B cell (primary cell): ENCODE measurements around the gene GNAL. TPM values are rescaled to one million over a fixed set of nuclear protein-coding genes. Genes with fewer than 3 reads are reported as not detected.

ENCODE experiments used
- ATAC-seq: fragments of 200-7000 bp; cut with Tn5 transposase; one replicate; pipeline ENCODE4 v1.10.0; 2021; ENCODE audit warnings: low read depth, mild to moderate bottlenecking, moderate number of reproducible peaks, moderate library complexity
- CTCF ChIA-PET: fragments of 350-600 bp; sonication (Branson Sonifier 250); formaldehyde crosslinking; loops from one replicate; lab custom pipeline; 2021; ENCODE audit warnings: antibody characterized with exemption, inconsistent platforms; lab: Charles Lee
- POLR2A ChIA-PET: fragments of 350-600 bp; sonication (Branson Sonifier 250); formaldehyde crosslinking; loops from one replicate; lab custom pipeline; 2021; ENCODE audit warnings: antibody characterized with exemption; lab: Charles Lee
- DNase-seq: peaks from one replicate; pipeline ENCODE4 v3.0.0; 2013
- H2AFZ ChIP-seq: 2 replicates; pipeline ENCODE4 v1.6.1; 2012; ENCODE audit warnings: mild to moderate bottlenecking, low read depth, low read length; ENCODE audit not compliant: insufficient read depth, poor library complexity, severe bottlenecking
- H3K27ac ChIP-seq, 2 donors: 1 replicate in 1 of 2; 2 replicates in 1 of 2; pipeline ENCODE4 v1.5.1; 2012 to 2013; ENCODE audit warnings: low read length in 2 of 2, mild to moderate bottlenecking in 2 of 2, moderate library complexity in 1 of 2
- H3K27me3 ChIP-seq, 4 experiments: fragments of 200-600 bp in 1 of 4; sonication (generic) in 1 of 4; replicated peaks in 1 of 4; 1 replicate in 2 of 4; 2 replicates in 2 of 4; pipeline versions ENCODE4 v1.6.1 to v1.7.0; 2013 to 2016; ENCODE audit warnings: low read length in 3 of 4, mild to moderate bottlenecking in 2 of 4, mixed read lengths in 1 of 4, moderate library complexity in 1 of 4; ENCODE audit not compliant: insufficient read depth in 4 of 4, control insufficient read depth in 3 of 4; ENCODE audit errors: control extremely low read depth in 1 of 4
- H3K36me3 ChIP-seq, 2 experiments: replicated peaks in 1 of 2; 1 replicate in 1 of 2; 2 replicates in 1 of 2; pipeline versions ENCODE4 v1.6.1 to v1.7.1; 2013; ENCODE audit warnings: low read length in 1 of 2; ENCODE audit not compliant: insufficient read depth in 2 of 2, control insufficient read depth in 1 of 2; ENCODE audit errors: control extremely low read depth in 1 of 2, extremely low read depth in 1 of 2
- H3K4me1 ChIP-seq, 2 donors: fragments of 200-600 bp in 1 of 2; sonication (generic) in 1 of 2; 1 replicate in 1 of 2; 2 replicates in 1 of 2; pipeline versions ENCODE4 v1.5.1 to v1.6.1; 2013 to 2017; ENCODE audit warnings: low read length in 2 of 2; ENCODE audit not compliant: control insufficient read depth in 2 of 2, insufficient read depth in 2 of 2
- H3K4me2 ChIP-seq: replicated peaks from 2 replicates; pipeline ENCODE3; 2012; ENCODE audit warnings: mild to moderate bottlenecking, low read depth, low read length; ENCODE audit not compliant: poor library complexity, severe bottlenecking
- H3K4me3 ChIP-seq, 5 experiments: fragments of 200-600 bp in 1 of 5; sonication (generic) in 1 of 5; 1 replicate in 3 of 5; 2 replicates in 2 of 5; pipeline versions ENCODE4 v1.5.1 to v1.7.0; 2011 to 2016; ENCODE audit warnings: low read length in 4 of 5, mild to moderate bottlenecking in 4 of 5, low read depth in 2 of 5, control low read depth in 1 of 5, moderate library complexity in 1 of 5; ENCODE audit not compliant: insufficient read depth in 1 of 5; ENCODE audit errors: control extremely low read depth in 1 of 5, extremely low read depth in 1 of 5
- H3K79me2 ChIP-seq: fragments of 200-600 bp; sonication (generic); one replicate; pipeline ENCODE4 v1.6.0; 2016; ENCODE audit warnings: low read length; ENCODE audit not compliant: control insufficient read depth, insufficient read depth
- H3K9ac ChIP-seq: fragments of 200-600 bp; sonication (generic); 2 replicates; pipeline ENCODE4 v1.6.1; 2017; ENCODE audit warnings: mild to moderate bottlenecking, low read length, moderate library complexity
- H3K9me3 ChIP-seq, 3 donors: one replicate each; pipeline versions ENCODE4 v1.6.1 to v1.7.1; 2013; ENCODE audit warnings: low read length in 2 of 3; ENCODE audit not compliant: control insufficient read depth in 2 of 3, insufficient read depth in 1 of 3; ENCODE audit errors: control extremely low read depth in 1 of 3
- H4K20me1 ChIP-seq: 2 replicates; pipeline ENCODE4 v1.6.0; 2012; ENCODE audit warnings: mild to moderate bottlenecking, low read length; ENCODE audit not compliant: insufficient read depth, control insufficient read depth, poor library complexity, severe bottlenecking
- H3K27ac Mint-ChIP-seq: one replicate; pipeline ENCODE4 v1.8.0; 2021; ENCODE audit warnings: mixed read lengths
- H3K27me3 Mint-ChIP-seq: one replicate; pipeline ENCODE4 v1.8.0; 2021; ENCODE audit warnings: mixed read lengths
- H3K4me1 Mint-ChIP-seq: one replicate; pipeline ENCODE4 v1.8.0; 2021; ENCODE audit warnings: mixed read lengths
- H3K4me3 Mint-ChIP-seq: one replicate; pipeline ENCODE4 v1.8.0; 2021; ENCODE audit warnings: mixed read lengths
- H3K9me3 Mint-ChIP-seq: one replicate; pipeline ENCODE4 v1.8.0; 2022; ENCODE audit warnings: mixed read lengths; ENCODE audit not compliant: insufficient read depth
- EZH2 ChIP-seq: IDR thresholded peaks from 2 replicates; pipeline ENCODE4 v1.6.1; 2012; ENCODE audit warnings: borderline replicate concordance, low read depth, mild to moderate bottlenecking, moderate library complexity, low read length; ENCODE audit not compliant: insufficient read depth, poor library complexity, severe bottlenecking
- WGBS: methylation state at CpG from one replicate; pipeline ENCODE4 v1.1.5; 2013; ENCODE audit warnings: missing lambda C conversion rate; ENCODE audit not compliant: insufficient coverage; 5-methylcytosine and 5-hydroxymethylcytosine counted together
- intact Hi-C: fragments of 100-400 bp; cut with micrococcal nuclease; formaldehyde crosslinking; loops from one replicate; pipeline ENCODE4 v1.10.0; 2022
- polyA plus RNA-seq: library from polyadenylated mRNA; depleted of rRNA; stranded (reverse); fragments of >200 nt; gene quantifications from 2 replicates; pipeline ENCODE4 v1.2.3, GENCODE V29; 2012
- total RNA-seq, 2 donors: library from RNA; stranded (reverse); fragments of 120-200 nt in 1 of 2; gene quantifications; 1 replicate in 1 of 2; 2 replicates in 1 of 2; pipeline versions ENCODE4 v1.2.3 to v1.2.4, GENCODE V29; 2013 to 2022
- TF ChIP-seq, protein P1 (sequence below): fragments of 200-600 bp; IDR thresholded peaks from one replicate; pipeline ENCODE4 v1.8.0; 2022; ENCODE audit warnings: antibody characterized with exemption, mild to moderate bottlenecking

The GNAL gene
- total and polyA plus RNA-seq, 2 donors (not counting 1 experiment from before 2014, with no cell fraction given), result 0.01 to 0.12 TPM

DNA sequence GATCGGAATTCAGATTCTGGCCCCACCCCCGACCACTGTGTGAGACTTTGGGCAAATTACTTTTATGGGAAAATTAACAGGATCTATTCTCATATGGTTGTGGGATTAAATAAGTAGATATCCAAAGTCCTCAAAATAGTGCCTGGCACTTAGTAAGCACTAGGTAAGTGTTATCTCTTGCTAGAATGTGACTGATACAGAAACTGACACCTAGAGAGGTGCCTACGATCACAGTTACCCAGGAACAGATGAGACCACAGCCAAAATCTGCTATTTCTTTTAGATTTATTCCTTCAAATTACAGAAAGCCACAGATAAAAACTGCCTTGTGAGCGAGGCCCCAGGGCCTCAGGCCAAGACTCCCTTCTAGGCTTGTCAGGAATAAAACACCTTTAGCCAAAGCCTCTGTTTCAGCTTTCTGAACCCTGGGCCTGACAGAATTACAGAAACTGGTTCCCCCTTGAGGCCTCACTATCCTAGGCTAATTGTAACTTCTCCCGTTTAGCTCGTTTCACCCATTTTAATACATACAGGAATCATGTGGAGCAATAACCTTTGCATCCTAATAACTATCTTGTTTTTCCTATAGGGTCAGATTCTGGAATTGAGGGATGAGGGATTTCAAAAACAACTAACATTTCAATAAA is 139.8 kb downstream of the GNAL start:
- Histone ChIP-seq H3K4me1 (no peaks in the 10 kb centered on the region), H3K36me3 (no peaks in the 10 kb centered on the region), H3K4me3 (no peak overlapping the region), H4K20me1 (no peaks in the 10 kb centered on the region), H3K4me2 (no peak overlapping the region), H2AFZ (no peak overlapping the region), H3K79me2 (no peaks in the 10 kb centered on the region), H3K27me3 (no peaks in the 10 kb centered on the region), H3K27ac (no peak overlapping the region), H3K9me3 (no peaks in the 10 kb centered on the region), H3K9ac (no peak overlapping the region)
- intact Hi-C loops, result no loop called here
- Mint-ChIP-seq H3K27ac (no peak overlapping the region), H3K9me3 (no peaks in the 10 kb centered on the region), H3K4me1 (no peaks in the 10 kb centered on the region), H3K4me3 (no peak overlapping the region), H3K27me3 (peaks cover 5% of the 10 kb centered on the region)
- WGBS, result 75% methylated on average over 1 of the region's 6 CpGs
- DNase-seq, result no peak
- POLR2A ChIA-PET, result no interaction called here
- no peak for ATAC-seq
- CTCF ChIA-PET, result interaction anchor here (2.4 kb wide), 1 partner anchor 167 kb away, joined by 7 read pairs; no protein-coding TSS in a partner anchor
- TF ChIP-seq, protein P1, sequence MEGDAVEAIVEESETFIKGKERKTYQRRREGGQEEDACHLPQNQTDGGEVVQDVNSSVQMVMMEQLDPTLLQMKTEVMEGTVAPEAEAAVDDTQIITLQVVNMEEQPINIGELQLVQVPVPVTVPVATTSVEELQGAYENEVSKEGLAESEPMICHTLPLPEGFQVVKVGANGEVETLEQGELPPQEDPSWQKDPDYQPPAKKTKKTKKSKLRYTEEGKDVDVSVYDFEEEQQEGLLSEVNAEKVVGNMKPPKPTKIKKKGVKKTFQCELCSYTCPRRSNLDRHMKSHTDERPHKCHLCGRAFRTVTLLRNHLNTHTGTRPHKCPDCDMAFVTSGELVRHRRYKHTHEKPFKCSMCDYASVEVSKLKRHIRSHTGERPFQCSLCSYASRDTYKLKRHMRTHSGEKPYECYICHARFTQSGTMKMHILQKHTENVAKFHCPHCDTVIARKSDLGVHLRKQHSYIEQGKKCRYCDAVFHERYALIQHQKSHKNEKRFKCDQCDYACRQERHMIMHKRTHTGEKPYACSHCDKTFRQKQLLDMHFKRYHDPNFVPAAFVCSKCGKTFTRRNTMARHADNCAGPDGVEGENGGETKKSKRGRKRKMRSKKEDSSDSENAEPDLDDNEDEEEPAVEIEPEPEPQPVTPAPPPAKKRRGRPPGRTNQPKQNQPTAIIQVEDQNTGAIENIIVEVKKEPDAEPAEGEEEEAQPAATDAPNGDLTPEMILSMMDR, result no peak
- no peak for TF ChIP-seq EZH2

- H3K9ac ChIP-seq, result no peak overlapping the region
- no peaks in the 10 kb centered on the region for H3K79me2 ChIP-seq
- POLR2A ChIA-PET, result no interaction called here
- H3K4me3 Mint-ChIP-seq, result no peak overlapping the region
- no CpG with 5 or more reads among the region's 4 CpGs for WGBS
- H3K9me3 ChIP-seq, result no peaks in the 10 kb centered on the region
- H3K27me3 ChIP-seq, result no peaks in the 10 kb centered on the region
- H2AFZ ChIP-seq, result no peak overlapping the region
- H3K4me1 ChIP-seq, result no peaks in the 10 kb centered on the region
- H4K20me1 ChIP-seq, result no peaks in the 10 kb centered on the region
- CTCF ChIA-PET, result interaction anchor here (2.4 kb wide), 1 partner anchor 165 kb away, joined by 7 read pairs; no protein-coding TSS in a partner anchor
- ATAC-seq, result no peak
- H3K27ac ChIP-seq, result no peak overlapping the region
- no peaks in the 10 kb centered on the region for H3K4me1 Mint-ChIP-seq
- H3K36me3 ChIP-seq, result no peaks in the 10 kb centered on the region
- no peak overlapping the region for H3K27ac Mint-ChIP-seq
- H3K4me3 ChIP-seq, result no peak overlapping the region
- H3K27me3 Mint-ChIP-seq, result peaks cover 8% of the 10 kb centered on the region
- no peak for DNase-seq
- intact Hi-C loops, result no loop called here
- TF ChIP-seq, protein P1, result no peak
- TF ChIP-seq EZH2, result no peak
- no peaks in the 10 kb centered on the region for H3K9me3 Mint-ChIP-seq
- H3K4me2 ChIP-seq, result no peak overlapping the region
Observed at GRCh38 chr18:11830585-11830984, 141.5 kb downstream of the GNAL start.
